ENCODE data around the gene SLC44A1.

The SLC44A1 gene

DNA sequence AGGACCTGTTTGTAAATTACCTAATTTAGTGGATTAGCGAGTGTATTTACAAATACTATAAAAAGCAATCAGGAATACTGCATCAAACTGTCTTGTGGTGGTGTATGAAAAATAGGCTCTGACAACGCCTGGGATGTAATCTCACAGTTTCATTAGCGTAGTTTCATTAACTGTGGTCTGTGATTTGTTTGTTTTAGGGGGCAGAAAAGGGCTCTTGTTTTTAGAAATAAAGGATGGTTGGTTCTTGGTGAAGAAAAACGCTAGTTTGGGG is 1.4 kb downstream of the SLC44A1 start:
- no peak for DNase-seq (ENCODE audit: low read depth)
- H3K4me3 ChIP-seq (replicated peaks; ENCODE audit: low read depth, low read length): peak overlapping the region; percentile 84

DNA sequence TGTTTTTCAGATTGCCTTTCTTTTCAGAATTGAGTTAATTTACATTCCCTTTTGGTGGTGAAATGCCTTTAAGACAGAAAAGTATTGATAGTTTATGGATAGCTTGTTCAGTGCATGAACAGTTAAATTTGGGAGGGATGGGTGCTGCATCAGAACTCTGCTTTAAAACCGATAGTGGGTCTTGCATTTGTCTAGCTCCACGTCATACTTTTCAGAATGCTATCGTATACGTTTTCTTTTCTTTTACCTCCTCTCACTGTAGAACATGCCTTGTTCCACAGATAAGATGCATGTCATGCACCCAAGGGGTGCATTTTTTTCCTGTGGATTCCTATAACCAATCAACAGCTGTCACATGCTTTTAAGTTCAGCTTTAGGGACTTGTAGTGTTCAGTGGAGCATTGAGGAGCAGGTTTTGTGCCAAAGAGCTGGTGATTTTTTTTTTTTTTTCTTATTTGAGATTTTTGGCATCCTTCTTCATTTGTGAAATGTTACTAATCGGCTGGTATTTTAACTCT is 2.3 kb downstream of the SLC44A1 start:
- peak overlapping the region; percentile 84 for H3K4me3 ChIP-seq (replicated peaks; ENCODE audit: low read depth, low read length)
- peak; percentile 46 for DNase-seq (ENCODE audit: low read depth)
- TF ChIP-seq, protein P1, sequence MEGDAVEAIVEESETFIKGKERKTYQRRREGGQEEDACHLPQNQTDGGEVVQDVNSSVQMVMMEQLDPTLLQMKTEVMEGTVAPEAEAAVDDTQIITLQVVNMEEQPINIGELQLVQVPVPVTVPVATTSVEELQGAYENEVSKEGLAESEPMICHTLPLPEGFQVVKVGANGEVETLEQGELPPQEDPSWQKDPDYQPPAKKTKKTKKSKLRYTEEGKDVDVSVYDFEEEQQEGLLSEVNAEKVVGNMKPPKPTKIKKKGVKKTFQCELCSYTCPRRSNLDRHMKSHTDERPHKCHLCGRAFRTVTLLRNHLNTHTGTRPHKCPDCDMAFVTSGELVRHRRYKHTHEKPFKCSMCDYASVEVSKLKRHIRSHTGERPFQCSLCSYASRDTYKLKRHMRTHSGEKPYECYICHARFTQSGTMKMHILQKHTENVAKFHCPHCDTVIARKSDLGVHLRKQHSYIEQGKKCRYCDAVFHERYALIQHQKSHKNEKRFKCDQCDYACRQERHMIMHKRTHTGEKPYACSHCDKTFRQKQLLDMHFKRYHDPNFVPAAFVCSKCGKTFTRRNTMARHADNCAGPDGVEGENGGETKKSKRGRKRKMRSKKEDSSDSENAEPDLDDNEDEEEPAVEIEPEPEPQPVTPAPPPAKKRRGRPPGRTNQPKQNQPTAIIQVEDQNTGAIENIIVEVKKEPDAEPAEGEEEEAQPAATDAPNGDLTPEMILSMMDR (IDR thresholded peaks at IDR 0.05; ENCODE audit: low read length, missing control alignments): no peak

More for the DNA sequence above, 1.4 kb downstream of the SLC44A1 start:
- TF ChIP-seq, protein P1 (IDR thresholded peaks at IDR 0.05; ENCODE audit: low read length, missing control alignments): no peak

DNA sequence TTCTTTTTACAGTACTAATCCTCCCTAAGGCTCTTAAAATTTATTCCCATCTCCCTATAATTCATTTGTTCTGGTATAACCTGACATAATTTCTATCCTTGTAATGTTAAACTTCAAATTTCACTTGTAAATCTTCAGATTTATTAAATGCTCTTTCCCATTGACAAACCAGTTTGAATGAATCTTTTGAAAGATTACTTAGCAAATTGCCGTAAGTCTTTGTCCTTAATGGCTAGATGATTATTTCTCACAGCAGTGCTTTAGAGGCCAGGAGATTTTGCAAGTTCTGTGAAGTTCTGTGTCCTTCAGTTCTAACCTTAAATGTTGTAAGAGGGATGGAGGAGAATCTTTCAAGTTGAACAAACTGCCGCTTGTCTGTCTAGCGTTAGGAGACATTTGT is 4.2 kb downstream of the SLC44A1 start:
- TF ChIP-seq, protein P1 (IDR thresholded peaks at IDR 0.05; ENCODE audit: low read length, missing control alignments): no peak
- DNase-seq (ENCODE audit: low read depth): no peak
- no peak overlapping the region for H3K4me3 ChIP-seq (replicated peaks; ENCODE audit: low read depth, low read length)

DNA sequence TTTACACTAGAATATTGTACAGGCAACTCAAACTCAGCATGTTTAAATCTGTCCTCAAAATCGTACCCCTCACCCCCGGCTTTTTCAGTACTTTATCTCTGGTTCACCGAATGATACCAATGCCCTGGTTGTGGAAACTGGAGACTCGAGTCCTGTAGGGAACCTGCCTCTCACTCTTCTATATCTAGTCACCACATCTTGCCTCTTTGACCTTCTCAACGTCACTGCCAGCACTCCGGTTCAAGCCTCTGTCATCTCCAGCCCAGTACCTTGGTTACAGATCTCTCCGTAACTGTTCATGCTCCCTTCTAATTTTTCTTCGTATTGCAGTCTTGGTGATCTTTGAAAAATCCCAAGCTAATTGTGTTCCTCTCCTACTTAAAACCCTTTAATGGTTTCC is 6.7 kb downstream of the SLC44A1 start:
- H3K4me3 ChIP-seq (replicated peaks; ENCODE audit: low read depth, low read length): no peak overlapping the region
- TF ChIP-seq, protein P1 (IDR thresholded peaks at IDR 0.05; ENCODE audit: low read length, missing control alignments): no peak
- DNase-seq (ENCODE audit: low read depth): no peak

DNA sequence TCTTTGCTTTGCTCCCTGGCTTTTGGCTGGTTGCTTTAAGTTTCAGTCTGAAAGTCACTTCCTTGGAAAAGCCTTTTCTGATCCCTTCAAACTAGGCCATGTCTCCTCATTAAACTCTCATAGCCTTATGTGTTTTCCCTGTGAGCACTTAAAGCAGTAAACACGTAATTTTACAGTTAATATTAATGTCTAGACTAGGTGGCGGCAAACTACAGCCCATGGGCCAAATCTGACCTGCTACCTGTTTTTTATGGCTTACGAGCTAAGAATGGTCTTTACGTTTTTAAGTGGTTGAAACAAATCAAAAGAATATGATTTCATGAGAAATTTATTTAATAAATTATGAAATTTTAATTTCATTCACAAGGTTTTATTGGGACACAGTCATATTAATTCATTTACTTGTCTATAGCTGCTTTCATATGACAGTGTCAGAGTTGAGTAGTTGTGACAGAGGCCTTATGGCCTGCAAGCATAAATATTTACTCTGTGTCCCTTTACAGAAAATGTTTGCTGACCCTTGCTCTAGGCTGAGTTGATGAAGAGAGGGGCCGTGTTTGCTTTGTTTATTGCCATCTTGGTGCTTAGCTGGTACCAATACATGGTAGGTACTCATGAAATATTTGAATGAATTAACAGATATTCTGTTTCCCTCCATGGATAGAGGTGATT is 7.4 kb downstream of the SLC44A1 start:
- no peak overlapping the region for H3K4me3 ChIP-seq (replicated peaks; ENCODE audit: low read depth, low read length)
- TF ChIP-seq, protein P1 (IDR thresholded peaks at IDR 0.05; ENCODE audit: low read length, missing control alignments): no peak

DNA sequence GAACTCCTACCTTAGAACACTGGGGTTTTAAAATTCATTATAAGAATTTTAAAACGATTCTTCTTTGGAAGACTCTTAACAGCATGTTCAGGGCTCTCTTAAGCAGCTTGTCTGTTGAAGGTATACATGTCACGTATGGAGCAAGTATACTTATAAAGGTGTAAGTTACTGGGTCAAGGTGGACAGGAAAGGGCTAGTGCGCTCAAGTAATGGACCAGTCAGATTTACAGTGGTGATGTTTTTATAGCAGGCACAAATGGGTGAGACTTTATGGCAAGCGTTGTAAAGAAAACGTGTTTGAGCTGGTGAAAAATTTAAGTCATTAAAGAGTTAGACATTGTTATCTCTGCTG is 7.9 kb downstream of the SLC44A1 start:
- H3K4me3 ChIP-seq (replicated peaks; ENCODE audit: low read depth, low read length): no peak overlapping the region
- TF ChIP-seq, protein P1 (IDR thresholded peaks at IDR 0.05; ENCODE audit: low read length, missing control alignments): no peak
- DNase-seq (ENCODE audit: low read depth): no peak

More for the DNA sequence above, 7.4 kb downstream of the SLC44A1 start:
- DNase-seq (ENCODE audit: low read depth): no peak

DNA sequence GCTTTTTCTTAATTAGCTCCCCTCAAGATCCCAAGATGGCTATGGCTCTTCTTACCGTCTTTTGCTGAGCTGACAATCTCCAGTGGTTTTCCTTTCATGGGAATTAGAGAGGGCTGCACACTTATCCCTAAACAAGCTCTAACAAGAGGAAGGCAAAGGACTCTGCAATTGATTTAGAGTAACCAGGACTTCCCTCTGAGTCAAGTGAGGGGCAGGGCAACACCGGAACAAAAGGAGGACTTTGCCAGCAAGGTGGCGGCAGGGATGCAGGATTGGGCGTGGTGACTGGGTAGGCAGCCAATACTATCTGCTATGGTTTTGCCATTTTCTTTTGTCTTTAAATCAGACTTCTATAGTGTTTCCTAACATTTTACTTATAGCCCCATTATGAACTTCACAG is 9.8 kb downstream of the SLC44A1 start:
- TF ChIP-seq, protein P1 (IDR thresholded peaks at IDR 0.05; ENCODE audit: low read length, missing control alignments): no peak
- no peak for DNase-seq (ENCODE audit: low read depth)
- H3K4me3 ChIP-seq (replicated peaks; ENCODE audit: low read depth, low read length): no peak overlapping the region

Measured in fibroblast of pulmonary artery (primary cell).